GM19240 (cell line): ENCODE data around the gene EXOC1.
A peak's percentile ranks its signal among the peaks of the same experiment; 100 is the strongest.
"Not testable (repeated sequence)": the region's sequence is repeated elsewhere in the genome, so short reads cannot be mapped to it uniquely, and the experiment has no call there.

ENCODE experiments used
- DNase-seq: peaks from one replicate; pipeline ENCODE4 v3.0.0; 2011; ENCODE audit warnings: low spot score; ENCODE audit not compliant: insufficient read length

Gene EXOC1, protein sequence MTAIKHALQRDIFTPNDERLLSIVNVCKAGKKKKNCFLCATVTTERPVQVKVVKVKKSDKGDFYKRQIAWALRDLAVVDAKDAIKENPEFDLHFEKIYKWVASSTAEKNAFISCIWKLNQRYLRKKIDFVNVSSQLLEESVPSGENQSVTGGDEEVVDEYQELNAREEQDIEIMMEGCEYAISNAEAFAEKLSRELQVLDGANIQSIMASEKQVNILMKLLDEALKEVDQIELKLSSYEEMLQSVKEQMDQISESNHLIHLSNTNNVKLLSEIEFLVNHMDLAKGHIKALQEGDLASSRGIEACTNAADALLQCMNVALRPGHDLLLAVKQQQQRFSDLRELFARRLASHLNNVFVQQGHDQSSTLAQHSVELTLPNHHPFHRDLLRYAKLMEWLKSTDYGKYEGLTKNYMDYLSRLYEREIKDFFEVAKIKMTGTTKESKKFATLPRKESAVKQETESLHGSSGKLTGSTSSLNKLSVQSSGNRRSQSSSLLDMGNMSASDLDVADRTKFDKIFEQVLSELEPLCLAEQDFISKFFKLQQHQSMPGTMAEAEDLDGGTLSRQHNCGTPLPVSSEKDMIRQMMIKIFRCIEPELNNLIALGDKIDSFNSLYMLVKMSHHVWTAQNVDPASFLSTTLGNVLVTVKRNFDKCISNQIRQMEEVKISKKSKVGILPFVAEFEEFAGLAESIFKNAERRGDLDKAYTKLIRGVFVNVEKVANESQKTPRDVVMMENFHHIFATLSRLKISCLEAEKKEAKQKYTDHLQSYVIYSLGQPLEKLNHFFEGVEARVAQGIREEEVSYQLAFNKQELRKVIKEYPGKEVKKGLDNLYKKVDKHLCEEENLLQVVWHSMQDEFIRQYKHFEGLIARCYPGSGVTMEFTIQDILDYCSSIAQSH

GRCh38 chr4:55853484-55854046 lies at the start of gene EXOC1:
TSS of gene EXOC1 (plus strand) at chr4:55853648. CDS start at chr4:55858324, 4,676 bp downstream.
- peak; percentile 52 for DNase-seq

DNA sequence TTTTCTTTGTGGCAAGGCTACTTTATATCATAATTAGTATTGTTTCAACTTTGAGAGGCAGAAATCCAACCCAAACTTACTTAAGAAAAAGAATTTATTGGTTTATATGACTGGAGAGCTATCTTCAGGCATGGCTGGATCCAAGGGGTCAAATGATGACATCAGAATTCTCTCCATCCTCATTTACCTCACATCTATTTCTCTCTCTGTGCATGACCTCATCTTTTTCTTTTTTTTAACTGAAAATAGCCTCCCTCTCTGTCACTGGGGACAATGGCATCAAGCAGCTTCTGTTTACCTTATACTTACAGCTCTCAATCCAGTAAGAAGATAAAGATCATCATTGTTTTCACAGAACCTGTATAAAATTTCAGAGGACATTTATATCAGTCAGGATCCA lies 45.9 kb upstream of the EXOC1 start:
- DNase-seq, result no peak

GRCh38 chr4:55808186-55808585 lies 45.3 kb upstream of the EXOC1 start:
- DNase-seq, result no peak

GRCh38 chr4:55808632-55809031 lies 44.8 kb upstream of the EXOC1 start:
- DNase-seq, result no peak

DNA sequence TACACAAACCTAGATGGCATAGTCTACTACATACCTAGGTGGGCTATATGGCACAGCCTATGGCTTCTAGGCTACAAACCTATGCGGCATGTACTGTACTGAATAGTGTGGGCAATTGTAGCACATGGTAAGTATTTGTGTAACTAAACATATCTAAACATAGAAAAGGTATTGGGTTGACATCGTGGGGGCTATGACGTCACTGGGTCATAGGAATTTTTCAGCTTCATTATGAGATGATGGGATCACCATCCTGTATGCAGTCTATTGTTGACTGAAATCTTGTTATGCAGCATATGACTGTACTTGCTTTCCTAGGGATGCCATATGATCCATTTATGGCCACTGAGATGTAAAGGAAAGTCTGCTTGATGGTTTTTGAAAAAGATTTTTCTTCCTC lies 35.8 kb upstream of the EXOC1 start:
- no peak for DNase-seq

DNA sequence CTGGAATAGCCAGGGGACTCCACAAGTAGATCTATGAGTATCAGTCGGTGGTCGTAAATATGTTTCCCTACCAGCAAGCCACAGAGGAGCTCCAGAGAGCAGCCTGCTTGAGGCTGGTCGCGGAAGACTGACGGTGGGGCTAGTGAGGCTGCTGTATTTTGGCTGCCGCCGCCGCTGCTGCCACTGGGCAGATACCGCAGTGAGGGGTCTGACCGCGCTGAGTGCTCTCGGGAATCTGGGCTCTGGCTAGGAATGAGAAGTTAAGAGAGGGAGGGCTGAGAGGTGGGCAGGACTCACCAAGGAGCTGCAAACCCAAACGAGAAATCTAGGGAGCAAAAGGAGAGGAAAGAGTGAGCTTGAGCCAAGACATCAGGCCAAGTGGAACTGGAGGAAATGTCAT lies 33.8 kb upstream of the EXOC1 start, which contains the start of gene EXOC1L:
TSS of gene EXOC1L (plus strand) at position 157 of the 400 bp plus-strand sequence. CDS start at position 394, 237 bp downstream.
- DNase-seq, result no peak

DNA sequence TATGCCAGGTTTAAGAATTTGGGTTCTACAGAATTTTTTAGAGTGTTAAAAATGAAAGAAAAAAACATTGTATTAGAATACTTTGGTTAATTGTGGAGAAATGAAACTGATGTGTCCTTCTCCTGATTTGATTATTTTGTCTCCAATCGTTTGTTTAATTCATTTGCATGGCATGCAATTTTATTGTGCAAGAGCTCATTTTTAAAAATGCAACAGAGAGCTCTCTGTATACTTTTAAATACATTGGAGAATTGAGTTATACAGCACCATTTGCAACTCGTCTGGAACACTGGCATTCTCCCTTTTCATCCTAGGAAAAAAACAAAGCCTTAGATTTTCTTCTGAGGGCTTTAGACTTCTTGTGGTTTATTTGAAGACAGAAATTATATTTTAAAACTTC lies 33.2 kb upstream of the EXOC1 start:
- DNase-seq, result no peak

DNA sequence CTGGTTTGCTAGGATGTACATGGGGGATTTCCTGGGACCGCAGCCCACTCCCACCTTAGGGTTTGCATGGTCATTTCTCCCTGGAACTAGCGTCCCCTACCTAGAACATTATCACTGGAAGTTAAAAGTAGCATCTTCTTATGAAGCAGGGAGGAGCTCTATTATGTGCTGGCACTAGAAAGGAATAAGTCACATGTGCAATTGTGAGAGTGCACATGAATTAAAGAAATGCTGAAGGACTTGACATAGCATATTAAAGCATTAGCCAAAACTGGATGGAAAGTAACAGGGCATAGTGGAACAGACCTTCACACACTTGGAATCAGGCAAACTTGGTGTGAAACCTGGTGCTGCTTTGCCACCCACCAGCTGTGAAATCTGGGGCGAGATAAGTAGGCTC lies 31.1 kb upstream of the EXOC1 start:
- DNase-seq, result no peak

GRCh38 chr4:55824865-55825264 lies 28.6 kb upstream of the EXOC1 start:
- DNase-seq, result no peak

- DNase-seq, result no peak
Measured at GRCh38 chr4:55826986-55827385, 26.5 kb upstream of the EXOC1 start.

GRCh38 chr4:55827582-55827981 lies 25.9 kb upstream of the EXOC1 start:
- no peak for DNase-seq

- DNase-seq, result no peak
Measured at GRCh38 chr4:55830048-55830447, 23.4 kb upstream of the EXOC1 start.

DNA sequence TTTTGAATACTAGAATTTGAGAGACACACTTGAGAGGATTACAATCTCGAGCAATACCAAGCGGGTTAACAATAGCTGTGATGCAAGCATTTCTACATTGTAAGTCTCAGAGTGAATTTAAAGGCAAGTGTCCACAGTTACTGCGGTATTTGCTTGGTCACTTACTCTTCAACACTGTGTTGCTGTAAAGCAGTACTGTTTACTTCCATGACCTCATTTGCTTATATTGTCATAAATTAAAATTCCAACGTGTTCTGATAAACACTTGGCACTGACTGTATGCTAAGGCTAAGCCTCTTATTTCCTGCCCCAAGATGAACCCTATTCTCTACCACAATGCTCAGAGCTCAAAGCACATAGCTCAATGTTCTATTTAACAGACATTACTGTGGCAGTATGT lies 22.7 kb upstream of the EXOC1 start:
- DNase-seq, result no peak

DNA sequence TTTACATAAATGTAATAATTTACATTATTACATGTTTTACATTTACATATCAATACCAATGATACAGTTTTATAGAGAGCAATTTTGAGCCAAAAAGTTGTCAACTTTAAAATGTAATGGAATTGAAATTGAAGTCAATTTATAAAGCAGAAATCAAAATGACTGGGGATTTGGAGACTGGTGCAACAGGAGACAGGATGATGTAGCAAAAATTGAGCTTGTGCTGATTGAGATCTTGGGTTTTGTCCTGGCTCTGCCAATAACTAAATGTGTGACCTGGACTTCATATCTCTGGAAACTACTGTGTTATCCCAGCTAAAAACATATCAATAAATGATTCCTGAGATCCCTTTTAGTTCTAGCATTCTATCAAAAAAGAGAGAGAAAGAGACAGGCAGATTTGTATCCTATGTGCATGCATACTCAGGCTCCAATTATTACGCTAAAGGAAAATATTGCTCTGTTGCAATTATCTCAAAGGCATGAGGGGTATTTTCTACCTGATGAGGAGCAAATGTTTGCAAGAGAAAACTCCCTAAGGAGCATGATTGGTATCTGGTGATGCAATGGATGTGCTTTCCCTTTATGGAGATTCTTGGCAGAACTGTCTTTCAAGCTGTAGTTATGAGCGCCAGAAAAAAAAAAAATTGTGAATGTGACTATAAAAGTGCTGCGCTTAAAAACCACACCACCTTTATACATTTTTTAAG lies 19.2 kb upstream of the EXOC1 start:
- DNase-seq, result no peak

DNA sequence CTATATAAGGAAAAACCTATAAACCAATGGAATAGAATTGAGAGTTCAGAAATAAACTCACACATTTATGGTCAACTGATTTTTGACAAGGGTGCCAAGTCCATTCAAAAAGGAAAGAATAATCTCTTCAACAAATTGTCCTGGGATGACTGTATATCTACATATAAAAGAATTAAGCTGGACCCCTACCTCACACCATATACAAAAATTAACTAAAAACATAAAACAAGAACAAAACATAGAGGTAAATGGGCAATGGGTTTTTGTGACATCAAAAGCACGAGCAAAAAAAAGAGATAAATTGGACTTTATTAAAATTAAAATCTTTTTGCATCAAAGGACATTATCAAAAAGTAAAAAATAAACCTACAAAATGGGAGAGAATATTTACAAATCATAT lies 15.5 kb upstream of the EXOC1 start:
- no peak for DNase-seq

GRCh38 chr4:55838356-55838755 lies 15.1 kb upstream of the EXOC1 start:
- no peak for DNase-seq

- DNase-seq, result no peak
Measured at GRCh38 chr4:55838952-55839351, 14.5 kb upstream of the EXOC1 start.

DNA sequence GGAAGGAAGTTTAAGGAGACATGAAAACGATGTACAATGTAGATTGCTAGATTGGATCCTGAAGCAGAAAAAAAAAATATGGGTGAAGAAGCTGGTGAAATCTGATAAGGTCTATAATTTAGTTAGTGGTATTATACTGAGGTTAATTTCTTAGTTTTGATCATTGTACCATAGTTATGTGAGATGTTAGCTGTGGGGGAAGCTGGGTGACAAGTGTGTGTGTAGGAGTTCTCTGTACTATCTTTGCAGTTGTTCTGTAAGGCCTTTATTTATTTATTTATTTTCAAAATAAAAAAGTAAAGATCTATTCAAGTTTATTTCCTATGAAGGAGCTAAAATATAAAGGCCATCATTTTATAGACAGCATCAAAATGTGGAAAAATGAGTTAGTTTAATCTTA lies 12.5 kb upstream of the EXOC1 start:
- DNase-seq, result no peak

DNA sequence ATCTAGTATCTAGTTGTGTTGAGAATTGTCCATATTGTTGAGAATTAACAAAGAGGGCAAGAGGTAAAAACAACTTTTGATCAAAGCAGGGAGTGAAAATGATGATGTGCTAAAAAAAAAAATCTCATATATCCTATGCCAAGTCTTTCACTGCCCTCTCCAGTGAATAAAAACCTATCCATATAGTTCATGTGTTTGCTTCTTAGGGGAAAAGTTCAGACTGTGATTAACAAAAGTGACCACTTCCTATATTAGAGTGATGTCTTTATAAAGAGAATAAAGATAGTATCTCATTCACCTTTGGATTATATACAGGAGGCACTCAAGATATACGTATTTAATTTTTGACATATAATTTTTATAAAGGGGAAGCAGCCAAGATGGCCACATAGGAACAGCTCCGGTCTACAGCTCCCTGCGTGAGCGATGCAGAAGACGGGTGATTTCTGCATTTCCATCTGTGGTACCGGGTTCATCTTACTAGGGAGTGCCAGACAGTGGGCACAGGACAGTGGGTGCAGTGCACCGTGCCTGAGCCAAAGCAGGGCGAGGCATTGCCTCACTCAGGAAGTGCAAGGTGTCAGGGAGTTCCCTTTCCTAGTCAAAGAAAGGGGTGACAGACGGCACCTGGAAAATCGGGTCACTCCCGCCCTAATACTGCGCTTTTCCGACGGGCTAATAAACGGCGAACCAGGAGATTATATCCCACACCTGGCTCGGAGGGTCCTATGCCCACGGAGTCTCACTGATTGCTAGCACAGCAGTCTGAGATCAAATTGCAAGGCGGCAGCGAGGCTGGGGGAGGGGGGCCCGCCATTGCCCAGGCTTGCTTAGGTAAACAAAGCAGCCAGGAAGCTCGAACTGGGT lies 11.8 kb upstream of the EXOC1 start:
- DNase-seq, result not testable (repeated sequence)

DNA sequence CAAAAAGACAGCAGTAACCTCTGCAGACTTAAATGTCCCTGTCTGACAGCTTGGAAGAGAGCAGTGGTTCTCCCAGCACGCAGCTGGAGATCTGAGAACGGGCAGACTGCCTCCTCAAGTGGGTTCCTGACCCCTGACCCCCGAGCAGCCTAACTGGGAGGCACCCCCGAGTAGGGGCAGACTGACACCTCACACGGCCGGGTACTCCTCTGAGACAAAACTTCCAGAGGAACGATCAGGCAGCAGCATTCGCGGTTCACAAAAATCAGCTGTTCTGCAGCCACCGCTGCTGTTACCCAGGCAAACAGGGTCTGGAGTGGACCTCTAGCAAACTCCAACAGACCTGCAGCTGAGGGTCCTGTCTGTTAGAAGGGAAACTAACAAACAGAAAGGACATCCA lies 11.1 kb upstream of the EXOC1 start:
- not testable (repeated sequence) for DNase-seq
